ENCODE data around the gene CDC45. TPM values are rescaled to one million over a fixed set of nuclear protein-coding genes. Genes with fewer than 3 reads are reported as not detected.
A peak's percentile ranks its signal among the peaks of the same experiment; 100 is the strongest.

The CDC45 gene
- total and polyA plus RNA-seq, 4 donors, result 4.0 to 8.5 (median 7.7) TPM

- Histone ChIP-seq H3K27ac (ENCODE audit: low read depth, low read length) (no peak overlapping the region), H3K9me3 (ENCODE audit: control insufficient read depth, insufficient read depth, low read length) (no peaks in the 10 kb centered on the region), H3K27me3 (ENCODE audit: control insufficient read depth, insufficient read depth, low read length) (no peaks in the 10 kb centered on the region), H3K4me1 (ENCODE audit: control insufficient read depth, insufficient read depth, low read length) (no peaks in the 10 kb centered on the region), H3K4me3 (ENCODE audit: low read depth, low read length) (no peak overlapping the region), H3K36me3 (ENCODE audit: control insufficient read depth, insufficient read depth, low read length) (peaks cover 74% of the 10 kb centered on the region)
- DNase-seq (ENCODE audit: low read depth in 4 of 6, low spot score in 6 of 6), result no peak
- WGBS (ENCODE audit: insufficient coverage), result 79% methylated on average over 6 of the region's 9 CpGs
Observed at GRCh38 chr22:19466848-19467752, 12.6 kb upstream of the CDC45 start.

- Histone ChIP-seq H3K9me3 (ENCODE audit: control insufficient read depth, insufficient read depth, low read length) (no peaks in the 10 kb centered on the region), H3K4me1 (ENCODE audit: control insufficient read depth, insufficient read depth, low read length) (no peaks in the 10 kb centered on the region), H3K4me3 (ENCODE audit: low read depth, low read length) (no peak overlapping the region), H3K27ac (ENCODE audit: low read depth, low read length) (no peak overlapping the region), H3K27me3 (ENCODE audit: control insufficient read depth, insufficient read depth, low read length) (no peaks in the 10 kb centered on the region), H3K36me3 (ENCODE audit: control insufficient read depth, insufficient read depth, low read length) (peaks cover 82% of the 10 kb centered on the region)
- 96% methylated on average over 5 of the region's 6 CpGs for WGBS (ENCODE audit: insufficient coverage)
- no peak for DNase-seq (ENCODE audit: low read depth in 4 of 6, low spot score in 6 of 6)
Observed at GRCh38 chr22:19467912-19468311, 11.8 kb upstream of the CDC45 start.

DNA sequence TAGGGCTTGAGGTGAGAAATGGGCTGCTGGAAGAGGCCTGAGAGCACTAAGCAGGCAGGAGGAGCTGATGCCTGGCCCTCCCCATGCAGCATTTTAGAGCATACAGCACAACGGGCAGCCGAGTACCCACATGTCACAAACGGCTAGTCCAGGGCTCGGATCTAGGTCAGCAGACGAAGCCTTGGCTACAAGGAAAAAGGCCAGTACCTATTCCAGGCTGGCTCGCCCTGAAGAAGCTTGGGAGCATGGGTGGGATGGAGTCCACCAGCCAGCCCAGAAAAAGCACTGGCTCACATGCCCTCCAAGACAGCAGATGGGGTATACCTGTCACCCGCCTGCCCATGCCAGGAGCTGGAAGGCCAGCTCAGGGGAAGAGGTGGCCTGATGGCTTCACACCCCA, 10.3 kb upstream of the CDC45 start:
- DNase-seq (ENCODE audit: low read depth in 4 of 6, low spot score in 6 of 6), result no peak
- Histone ChIP-seq H3K9me3 (ENCODE audit: control insufficient read depth, insufficient read depth, low read length) (no peaks in the 10 kb centered on the region), H3K4me3 (ENCODE audit: low read depth, low read length) (no peak overlapping the region), H3K27ac (ENCODE audit: low read depth, low read length) (no peak overlapping the region), H3K36me3 (ENCODE audit: control insufficient read depth, insufficient read depth, low read length) (peaks cover 92% of the 10 kb centered on the region), H3K4me1 (ENCODE audit: control insufficient read depth, insufficient read depth, low read length) (no peaks in the 10 kb centered on the region), H3K27me3 (ENCODE audit: control insufficient read depth, insufficient read depth, low read length) (no peaks in the 10 kb centered on the region)
- WGBS (ENCODE audit: insufficient coverage), result 97% methylated on average over 7 of the region's 7 CpGs

- H3K9me3 ChIP-seq (ENCODE audit: control insufficient read depth, insufficient read depth, low read length), result no peaks in the 10 kb centered on the region
- peaks cover 93% of the 10 kb centered on the region for H3K36me3 ChIP-seq (ENCODE audit: control insufficient read depth, insufficient read depth, low read length)
- 100% methylated on average over 2 of the region's 2 CpGs for WGBS (ENCODE audit: insufficient coverage)
- no peak for DNase-seq (ENCODE audit: low read depth in 4 of 6, low spot score in 6 of 6)
- no peak overlapping the region for H3K27ac ChIP-seq (ENCODE audit: low read depth, low read length)
- no peak overlapping the region for H3K4me3 ChIP-seq (ENCODE audit: low read depth, low read length)
- no peaks in the 10 kb centered on the region for H3K4me1 ChIP-seq (ENCODE audit: control insufficient read depth, insufficient read depth, low read length)
- no peaks in the 10 kb centered on the region for H3K27me3 ChIP-seq (ENCODE audit: control insufficient read depth, insufficient read depth, low read length)
Observed at GRCh38 chr22:19470010-19470409, 9.7 kb upstream of the CDC45 start.

- Histone ChIP-seq H3K36me3 (ENCODE audit: control insufficient read depth, insufficient read depth, low read length) (peaks cover 83% of the 10 kb centered on the region), H3K9me3 (ENCODE audit: control insufficient read depth, insufficient read depth, low read length) (no peaks in the 10 kb centered on the region), H3K27me3 (ENCODE audit: control insufficient read depth, insufficient read depth, low read length) (no peaks in the 10 kb centered on the region), H3K4me1 (ENCODE audit: control insufficient read depth, insufficient read depth, low read length) (no peaks in the 10 kb centered on the region), H3K27ac (ENCODE audit: low read depth, low read length) (no peak overlapping the region), H3K4me3 (ENCODE audit: low read depth, low read length) (no peak overlapping the region)
- no peak for DNase-seq (ENCODE audit: low read depth in 4 of 6, low spot score in 6 of 6)
- 94% methylated on average over 8 of the region's 11 CpGs for WGBS (ENCODE audit: insufficient coverage)
Observed at GRCh38 chr22:19471572-19471971, 8.1 kb upstream of the CDC45 start.

GRCh38 chr22:19472233-19472632, 7.5 kb upstream of the CDC45 start:
- Histone ChIP-seq H3K4me1 (ENCODE audit: control insufficient read depth, insufficient read depth, low read length) (no peaks in the 10 kb centered on the region), H3K36me3 (ENCODE audit: control insufficient read depth, insufficient read depth, low read length) (peaks cover 76% of the 10 kb centered on the region)
- 96% methylated on average over 8 of the region's 8 CpGs for WGBS (ENCODE audit: insufficient coverage)

GRCh38 chr22:19473578-19473977, 6.1 kb upstream of the CDC45 start:
- 82% methylated on average over 3 of the region's 3 CpGs for WGBS (ENCODE audit: insufficient coverage)
- H3K27me3 ChIP-seq (ENCODE audit: control insufficient read depth, insufficient read depth, low read length), result no peaks in the 10 kb centered on the region
- DNase-seq (ENCODE audit: low read depth in 4 of 6, low spot score in 6 of 6), result no peak
- no peaks in the 10 kb centered on the region for H3K9me3 ChIP-seq (ENCODE audit: control insufficient read depth, insufficient read depth, low read length)
- H3K4me3 ChIP-seq (ENCODE audit: low read depth, low read length), result no peak overlapping the region
- no peak overlapping the region for H3K27ac ChIP-seq (ENCODE audit: low read depth, low read length)
- H3K4me1 ChIP-seq (ENCODE audit: control insufficient read depth, insufficient read depth, low read length), result peaks cover 4% of the 10 kb centered on the region
- peaks cover 63% of the 10 kb centered on the region for H3K36me3 ChIP-seq (ENCODE audit: control insufficient read depth, insufficient read depth, low read length)

More at GRCh38 chr22:19472233-19472632, 7.5 kb upstream of the CDC45 start:
- H3K27me3 ChIP-seq (ENCODE audit: control insufficient read depth, insufficient read depth, low read length), result no peaks in the 10 kb centered on the region
- no peaks in the 10 kb centered on the region for H3K9me3 ChIP-seq (ENCODE audit: control insufficient read depth, insufficient read depth, low read length)
- no peak overlapping the region for H3K27ac ChIP-seq (ENCODE audit: low read depth, low read length)
- no peak for DNase-seq (ENCODE audit: low read depth in 4 of 6, low spot score in 6 of 6)
- H3K4me3 ChIP-seq (ENCODE audit: low read depth, low read length), result no peak overlapping the region

- DNase-seq (ENCODE audit: low read depth in 4 of 6, low spot score in 6 of 6), result no peak
- Histone ChIP-seq H3K27me3 (ENCODE audit: control insufficient read depth, insufficient read depth, low read length) (no peaks in the 10 kb centered on the region), H3K4me1 (ENCODE audit: control insufficient read depth, insufficient read depth, low read length) (peaks cover 9% of the 10 kb centered on the region), H3K4me3 (ENCODE audit: low read depth, low read length) (no peak overlapping the region), H3K9me3 (ENCODE audit: control insufficient read depth, insufficient read depth, low read length) (no peaks in the 10 kb centered on the region), H3K27ac (ENCODE audit: low read depth, low read length) (no peak overlapping the region), H3K36me3 (ENCODE audit: control insufficient read depth, insufficient read depth, low read length) (peaks cover 38% of the 10 kb centered on the region)
- WGBS (ENCODE audit: insufficient coverage), result no CpG with 5 or more reads among the region's 3 CpGs
Observed at GRCh38 chr22:19476023-19476422, 3.7 kb upstream of the CDC45 start.

DNA sequence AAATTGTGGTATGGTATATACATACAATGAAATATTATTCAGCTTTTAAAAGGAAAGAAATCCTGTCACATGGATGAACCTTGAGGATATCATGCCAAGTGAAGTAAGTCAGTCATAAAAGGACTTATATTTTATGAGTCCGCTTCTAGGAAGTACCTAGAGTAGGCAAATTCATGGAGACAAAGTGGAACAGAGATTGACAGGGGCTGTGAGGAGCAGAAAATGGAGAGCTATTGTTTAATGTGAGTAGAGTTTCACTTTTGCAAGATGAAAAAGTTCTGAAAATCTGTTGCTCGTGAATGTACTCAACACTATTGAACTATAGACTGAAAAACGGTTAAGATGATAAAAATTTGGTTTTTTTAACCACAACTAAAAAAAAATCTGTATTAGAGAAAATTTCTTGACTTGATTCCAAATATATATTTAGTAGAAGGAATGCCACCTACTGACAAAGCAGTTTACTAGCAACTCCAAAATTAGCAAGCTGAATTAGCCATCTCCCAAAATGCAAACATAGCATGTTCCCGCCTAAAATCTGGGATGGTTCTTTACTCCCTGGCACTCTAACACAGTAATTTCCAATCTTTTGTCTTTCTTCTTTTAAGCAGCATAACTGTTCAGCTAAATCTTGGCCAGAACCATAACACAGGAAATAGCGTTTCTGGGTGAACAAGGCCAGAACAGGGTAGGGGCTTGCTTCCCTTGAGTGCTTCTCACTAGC, 2.2 kb upstream of the CDC45 start:
- 47% methylated on average over 2 of the region's 5 CpGs for WGBS (ENCODE audit: insufficient coverage)
- Histone ChIP-seq H3K4me3 (ENCODE audit: low read depth, low read length) (peak overlapping the region; percentile 72), H3K9me3 (ENCODE audit: control insufficient read depth, insufficient read depth, low read length) (no peaks in the 10 kb centered on the region), H3K27me3 (ENCODE audit: control insufficient read depth, insufficient read depth, low read length) (no peaks in the 10 kb centered on the region), H3K4me1 (ENCODE audit: control insufficient read depth, insufficient read depth, low read length) (peaks cover 9% of the 10 kb centered on the region), H3K27ac (ENCODE audit: low read depth, low read length) (no peak overlapping the region), H3K36me3 (ENCODE audit: control insufficient read depth, insufficient read depth, low read length) (peaks cover 24% of the 10 kb centered on the region)
- peak in 2 of 6 donors; percentile 7 to 9 for DNase-seq (ENCODE audit: low read depth in 4 of 6, low spot score in 6 of 6)

Data from spinal cord (tissue), 10 donors.